ENCODE results near the gene ZSWIM5.
"Not testable (repeated sequence)": the region's sequence is repeated elsewhere in the genome, so short reads cannot be mapped to it uniquely, and the experiment has no call there.

The ZSWIM5 gene

GRCh38 chr1:45205910-45206721 lies at the start of gene ZSWIM5:
Gene ZSWIM5, minus strand, starts transcription at chr1:45206605. Its CDS starts 255 bp downstream, at chr1:45206350.
- DNase-seq (ENCODE audit: low read depth), result no peak

GRCh38 chr1:45254490-45254889 lies 48.1 kb upstream of the ZSWIM5 start:
- DNase-seq (ENCODE audit: low read depth), result no peak

- no peak for DNase-seq (ENCODE audit: low read depth)
Measured at GRCh38 chr1:45250544-45250943, 44.1 kb upstream of the ZSWIM5 start.

- DNase-seq (ENCODE audit: low read depth), result not testable (repeated sequence)
Measured at GRCh38 chr1:45248004-45248403, 41.6 kb upstream of the ZSWIM5 start.

GRCh38 chr1:45246760-45247159 lies 40.4 kb upstream of the ZSWIM5 start:
- peak; percentile 88 for DNase-seq (ENCODE audit: low read depth)

- DNase-seq (ENCODE audit: low read depth), result not testable (repeated sequence)
Measured at GRCh38 chr1:45246359-45246758, 40.0 kb upstream of the ZSWIM5 start.

GRCh38 chr1:45244660-45245059 lies 38.3 kb upstream of the ZSWIM5 start:
- DNase-seq (ENCODE audit: low read depth), result no peak

GRCh38 chr1:45243476-45244343 lies 37.3 kb upstream of the ZSWIM5 start:
- DNase-seq (ENCODE audit: low read depth), result no peak

GRCh38 chr1:45238846-45239245 lies 32.4 kb upstream of the ZSWIM5 start:
- DNase-seq (ENCODE audit: low read depth), result no peak

GRCh38 chr1:45236136-45236535 lies 29.7 kb upstream of the ZSWIM5 start:
- no peak for DNase-seq (ENCODE audit: low read depth)

GRCh38 chr1:45230537-45230936 lies 24.1 kb upstream of the ZSWIM5 start:
- no peak for DNase-seq (ENCODE audit: low read depth)

- DNase-seq (ENCODE audit: low read depth), result no peak
Measured at GRCh38 chr1:45225598-45225997, 19.2 kb upstream of the ZSWIM5 start.

GRCh38 chr1:45223710-45224109 lies 17.3 kb upstream of the ZSWIM5 start:
- not testable (repeated sequence) for DNase-seq (ENCODE audit: low read depth)

- no peak for DNase-seq (ENCODE audit: low read depth)
Measured at GRCh38 chr1:45221716-45222115, 15.3 kb upstream of the ZSWIM5 start.

GRCh38 chr1:45216861-45217260 lies 10.5 kb upstream of the ZSWIM5 start:
- DNase-seq (ENCODE audit: low read depth), result no peak

GRCh38 chr1:45216200-45216541 lies 9.8 kb upstream of the ZSWIM5 start:
- DNase-seq (ENCODE audit: low read depth), result no peak

GRCh38 chr1:45215485-45216199 lies 9.2 kb upstream of the ZSWIM5 start:
- no peak for DNase-seq (ENCODE audit: low read depth)

GRCh38 chr1:45213892-45214291 lies 7.5 kb upstream of the ZSWIM5 start:
- no peak for DNase-seq (ENCODE audit: low read depth)

- DNase-seq (ENCODE audit: low read depth), result no peak
Measured at GRCh38 chr1:45211076-45211475, 4.7 kb upstream of the ZSWIM5 start.

- no peak for DNase-seq (ENCODE audit: low read depth)
Measured at GRCh38 chr1:45206808-45207623, 611 bp upstream of the ZSWIM5 start.

GRCh38 chr1:45205011-45205909 lies 1.1 kb downstream of the ZSWIM5 start:
- DNase-seq (ENCODE audit: low read depth), result no peak
